Measurements from ENCODE around the gene EIF4ENIF1.
"Not testable (repeated sequence)": the region's sequence is repeated elsewhere in the genome, so short reads cannot be mapped to it uniquely, and the experiment has no call there.

EIF4ENIF1 gene

DNA sequence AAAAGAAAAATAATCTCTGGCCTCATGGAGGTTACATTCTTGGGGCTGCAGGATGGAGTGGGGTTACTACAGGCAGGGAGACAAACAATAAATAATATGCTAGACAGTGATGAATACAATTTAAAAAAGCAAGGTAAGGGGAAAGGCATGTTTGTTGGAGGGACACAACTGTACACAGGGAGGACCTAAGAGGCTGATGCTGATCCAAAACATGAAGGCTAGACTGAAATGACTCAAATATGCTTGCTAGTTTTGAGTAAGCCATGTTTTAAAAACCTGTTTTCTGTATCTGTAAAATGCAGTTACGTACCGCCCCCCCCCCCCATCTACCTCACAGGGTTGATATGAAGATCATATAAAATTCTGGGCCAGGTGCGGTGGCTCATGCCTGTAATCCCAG lies 44.0 kb downstream of the EIF4ENIF1 start:
- DNase-seq (ENCODE audit: low read depth in 2 of 3, low spot score in 1 of 3) = no peak

- no peak for DNase-seq (ENCODE audit: low read depth in 2 of 3, low spot score in 1 of 3)
Measured at GRCh38 chr22:31443516-31443915, 46.1 kb downstream of the EIF4ENIF1 start.

DNA sequence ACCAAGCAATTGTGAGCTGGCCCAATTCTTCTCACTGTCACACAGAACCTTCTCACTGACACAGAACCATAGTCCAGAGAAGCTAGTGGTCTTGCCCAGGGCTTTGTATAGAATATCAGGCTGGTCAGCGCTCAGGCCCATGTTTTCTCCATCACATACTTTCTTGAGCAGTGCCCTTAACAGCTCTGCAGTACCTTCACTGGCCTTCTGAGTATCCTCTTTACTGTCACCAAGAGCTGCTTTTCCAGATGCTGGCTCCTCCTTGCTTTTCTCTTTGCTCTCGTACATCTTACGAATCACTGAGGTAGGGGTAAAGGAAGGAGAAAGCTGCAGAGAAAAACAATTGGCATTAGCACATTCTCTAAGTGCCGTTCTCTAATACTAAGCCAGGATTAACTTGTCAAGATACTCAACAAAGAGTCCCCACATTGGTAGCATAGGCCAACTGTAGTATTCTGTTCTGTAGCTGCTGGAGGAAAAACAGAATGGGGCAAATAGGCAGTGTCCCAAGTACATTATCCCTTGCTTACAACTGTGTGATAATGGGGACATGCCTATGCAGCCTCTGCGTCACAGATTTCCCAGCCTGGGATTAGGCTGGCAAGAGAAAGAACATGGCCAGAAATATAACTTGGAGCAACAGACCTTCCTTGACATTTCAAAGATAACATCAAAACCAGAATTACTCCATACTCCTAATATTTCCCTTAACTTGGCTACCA lies 46.7 kb downstream of the EIF4ENIF1 start:
- DNase-seq (ENCODE audit: low read depth in 2 of 3, low spot score in 1 of 3) = no peak

DNA sequence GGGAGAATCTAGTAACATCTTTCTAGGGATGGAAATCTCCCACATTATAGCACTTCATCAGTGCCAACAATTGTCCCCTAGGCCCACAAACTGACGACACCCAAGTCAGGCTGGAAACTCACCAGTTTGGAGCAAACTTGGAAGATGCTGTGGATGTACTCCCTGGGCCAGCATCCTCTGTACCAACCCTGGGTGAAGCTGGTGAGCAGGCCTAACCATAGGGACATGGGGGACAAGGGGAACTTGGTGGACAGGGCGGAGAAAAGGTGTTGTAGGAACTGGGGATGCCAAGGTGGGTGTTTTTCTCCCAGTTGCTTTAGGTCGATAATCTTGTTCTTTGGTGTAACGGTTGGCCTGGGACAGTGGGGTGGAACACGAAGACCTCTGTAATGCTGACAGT lies 48.0 kb downstream of the EIF4ENIF1 start:
- DNase-seq (ENCODE audit: low read depth in 2 of 3, low spot score in 1 of 3) = no peak

GRCh38 chr22:31440681-31441080 lies 49.0 kb downstream of the EIF4ENIF1 start:
- DNase-seq (ENCODE audit: low read depth in 2 of 3, low spot score in 1 of 3) = no peak

DNA sequence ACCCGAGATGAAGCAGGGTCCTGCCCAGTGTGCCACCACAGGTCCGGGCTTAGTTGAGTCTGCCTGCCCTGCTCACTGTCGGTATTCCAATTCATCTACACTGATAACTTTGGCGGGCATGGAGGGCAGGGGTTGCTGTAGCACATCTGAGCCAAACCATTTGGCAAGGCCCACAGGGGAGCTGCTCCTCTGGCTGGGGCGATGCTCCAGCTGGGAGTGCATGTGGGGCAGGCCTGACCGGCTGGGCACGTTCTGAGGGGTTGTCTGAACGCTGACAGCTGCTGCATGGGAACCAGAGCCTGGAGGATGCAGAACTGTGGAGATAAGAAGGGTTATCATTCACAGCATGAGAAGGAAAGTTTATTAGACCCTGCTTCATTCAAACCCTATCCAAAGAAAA lies 49.8 kb downstream of the EIF4ENIF1 start:
- no peak for DNase-seq (ENCODE audit: low read depth in 2 of 3, low spot score in 1 of 3)

GRCh38 chr22:31436132-31436531 lies 53.5 kb downstream of the EIF4ENIF1 start:
- no peak for DNase-seq (ENCODE audit: low read depth in 2 of 3, low spot score in 1 of 3)

DNA sequence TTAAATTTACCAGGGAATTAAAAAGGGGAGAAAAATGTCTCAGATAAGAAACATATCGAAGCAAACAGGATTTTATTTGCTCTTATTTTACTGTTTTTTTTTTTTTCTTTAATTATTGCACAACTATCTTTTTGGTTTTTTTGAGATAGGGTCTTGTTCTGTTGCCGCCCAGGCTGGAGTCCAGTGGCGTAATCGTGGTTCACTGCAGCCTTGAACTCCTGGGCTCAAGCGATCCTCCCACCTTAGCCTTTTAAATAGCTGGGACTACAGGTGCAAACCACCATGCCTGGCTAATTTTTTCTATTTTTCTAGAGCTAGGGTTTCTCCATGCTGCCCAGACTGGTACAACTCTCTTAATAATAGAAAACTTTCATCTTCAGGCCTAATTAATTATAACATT lies 57.7 kb downstream of the EIF4ENIF1 start:
- DNase-seq (ENCODE audit: low read depth in 2 of 3, low spot score in 1 of 3) = no peak

DNA sequence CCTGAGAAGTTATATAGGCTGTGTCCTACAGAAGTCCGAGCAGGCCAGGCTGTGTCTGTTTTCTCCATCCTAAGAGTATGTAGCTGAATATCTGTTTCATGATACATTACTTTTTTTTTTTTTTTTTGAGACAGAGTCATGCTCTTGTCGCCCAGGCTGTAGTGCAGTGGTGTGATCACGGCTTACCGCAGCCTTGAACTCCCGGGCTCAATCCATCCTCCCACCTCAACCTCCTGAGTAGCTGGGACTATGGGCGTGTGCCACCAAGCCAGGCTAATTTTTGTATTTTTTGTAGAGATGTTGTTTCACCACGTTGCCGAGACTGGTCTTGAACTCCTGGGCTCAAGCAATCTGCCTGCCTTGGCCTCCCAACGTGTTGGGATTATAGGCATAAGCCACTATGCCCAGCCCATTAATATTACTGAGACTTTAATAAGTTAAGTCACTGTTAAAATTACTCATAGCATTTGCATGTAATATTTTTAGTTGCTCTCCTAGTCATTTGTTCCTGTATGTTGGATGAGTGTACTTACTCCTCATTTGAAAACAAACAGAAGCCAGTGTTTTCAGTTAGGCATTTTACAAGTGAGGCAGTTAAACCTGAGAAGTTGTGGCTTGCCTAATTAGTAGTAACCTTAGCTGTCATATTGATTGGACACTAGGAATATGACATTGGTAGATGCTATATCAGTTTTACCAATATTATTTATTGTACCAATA lies 64.2 kb downstream of the EIF4ENIF1 start:
- no peak for DNase-seq (ENCODE audit: low read depth in 2 of 3, low spot score in 1 of 3)

DNA sequence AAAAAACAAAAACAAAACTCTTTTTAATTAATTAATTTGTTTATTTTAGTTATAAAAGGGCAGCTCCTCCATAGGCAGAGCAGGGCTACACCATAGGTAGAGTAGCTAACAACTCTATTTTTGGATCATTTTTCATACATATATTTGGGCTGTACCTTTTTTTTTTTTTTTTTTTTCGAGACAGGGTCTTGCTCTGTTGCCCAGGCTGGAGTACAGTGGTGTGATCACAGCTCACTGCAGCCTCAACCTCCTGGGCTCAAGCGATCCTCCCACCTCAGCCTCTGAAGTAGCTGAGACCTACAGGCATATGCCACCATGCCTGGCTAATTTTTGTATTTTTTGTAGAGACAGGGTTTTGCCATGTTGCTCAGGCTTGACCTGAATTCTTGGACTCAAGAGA lies 87.3 kb downstream of the EIF4ENIF1 start:
- DNase-seq (ENCODE audit: low read depth in 2 of 3, low spot score in 1 of 3) = not testable (repeated sequence)

GRCh38 chr22:31400023-31400397 lies 89.6 kb downstream of the EIF4ENIF1 start:
- no peak for DNase-seq (ENCODE audit: low read depth in 2 of 3, low spot score in 1 of 3)

- DNase-seq (ENCODE audit: low read depth in 2 of 3, low spot score in 1 of 3) = peak; percentile 94 to 97 (median 96)
Measured at GRCh38 chr22:31399211-31400022, 90.2 kb downstream of the EIF4ENIF1 start, which contains the start of gene DRG1. Gene DRG1, plus strand, starts transcription at chr22:31399604. Its CDS starts 80 bp downstream, at chr22:31399684.

DNA sequence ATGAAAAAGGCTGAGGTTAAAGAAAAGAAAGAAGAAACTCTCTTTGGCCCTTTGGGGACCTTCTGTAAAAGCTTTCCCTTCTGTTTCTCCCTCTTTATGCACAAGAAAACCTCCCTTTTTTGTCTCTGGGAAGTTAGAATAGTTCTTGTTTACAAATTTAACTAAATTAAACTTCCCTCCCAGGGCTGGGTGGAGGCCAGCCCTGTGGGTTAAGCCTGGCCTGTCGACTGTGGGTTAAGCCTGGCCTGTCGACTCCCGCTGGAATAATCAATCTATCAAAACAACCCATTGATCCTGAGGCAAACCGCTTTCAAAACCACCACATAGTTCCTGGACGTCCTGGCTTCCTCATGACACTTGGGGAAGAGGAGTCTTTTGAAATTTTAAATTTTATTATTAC lies 91.4 kb downstream of the EIF4ENIF1 start:
- no peak for DNase-seq (ENCODE audit: low read depth in 2 of 3, low spot score in 1 of 3)

DNA sequence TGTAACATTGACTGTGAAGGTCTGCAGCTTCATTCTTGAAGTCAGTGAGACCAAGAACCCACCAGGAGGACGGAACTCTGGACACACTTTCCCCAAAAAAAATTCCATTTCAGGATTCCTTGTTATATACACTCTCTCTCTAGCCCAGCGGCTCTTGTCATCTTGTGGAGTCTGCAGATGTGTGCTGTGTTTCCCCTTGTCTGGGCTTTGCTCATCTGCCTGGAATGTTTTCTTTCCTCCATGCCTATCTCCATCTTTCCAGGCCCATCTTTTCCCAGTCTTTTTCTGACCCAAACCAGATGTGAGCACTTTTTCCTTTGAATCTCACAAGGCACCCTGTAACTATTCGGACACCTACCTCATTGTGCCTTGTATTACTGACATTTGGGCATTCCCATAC lies 95.3 kb downstream of the EIF4ENIF1 start:
- DNase-seq (ENCODE audit: low read depth in 2 of 3, low spot score in 1 of 3) = no peak

GRCh38 chr22:31393893-31394292 lies 95.7 kb downstream of the EIF4ENIF1 start:
- no peak for DNase-seq (ENCODE audit: low read depth in 2 of 3, low spot score in 1 of 3)
